ENCODE measurements around the gene RALGAPA1. TPM values are rescaled to one million over a fixed set of nuclear protein-coding genes. Genes with fewer than 3 reads are reported as not detected.

Gene RALGAPA1
- total RNA-seq, 1 experiment from 2014 or later, result 28.2 TPM

- BruUV-seq (replicated peaks), result no TSS peak
- TF ChIP-seq CTCF (IDR thresholded peaks at IDR 0.05; ENCODE audit: unreplicated experiment), result no peak
- DNase-seq, result no peak
- H3K27me3 Mint-ChIP-seq (ENCODE audit: unreplicated experiment), result no peaks in the 10 kb centered on the region
- no peaks in the 10 kb centered on the region for H3K4me1 Mint-ChIP-seq (ENCODE audit: low read depth, unreplicated experiment)
- no peaks in the 10 kb centered on the region for H3K9me3 Mint-ChIP-seq (ENCODE audit: low read depth, unreplicated experiment)
- CTCF ChIA-PET, result no interaction called here
- intact Hi-C loops (cut with micrococcal nuclease; ENCODE audit: unreplicated experiment), result no loop called here
- H3K27ac Mint-ChIP-seq (ENCODE audit: unreplicated experiment), result no peak overlapping the region
- H3K4me3 Mint-ChIP-seq (ENCODE audit: low read depth, unreplicated experiment), result no peak overlapping the region
- no peaks in the 10 kb centered on the region for H3K36me3 Mint-ChIP-seq (ENCODE audit: insufficient read depth, unreplicated experiment)
Observed at GRCh38 chr14:35747379-35747778, 61.7 kb downstream of the RALGAPA1 start.

GRCh38 chr14:35742442-35742841 lies 66.7 kb downstream of the RALGAPA1 start:
- Mint-ChIP-seq H3K4me3 (ENCODE audit: low read depth, unreplicated experiment) (no peak overlapping the region), H3K36me3 (ENCODE audit: insufficient read depth, unreplicated experiment) (no peaks in the 10 kb centered on the region), H3K9me3 (ENCODE audit: low read depth, unreplicated experiment) (no peaks in the 10 kb centered on the region), H3K27me3 (ENCODE audit: unreplicated experiment) (no peaks in the 10 kb centered on the region), H3K27ac (ENCODE audit: unreplicated experiment) (no peak overlapping the region), H3K4me1 (ENCODE audit: low read depth, unreplicated experiment) (no peaks in the 10 kb centered on the region)
- no peak for DNase-seq
- intact Hi-C loops (cut with micrococcal nuclease; ENCODE audit: unreplicated experiment), result no loop called here
- BruUV-seq (replicated peaks), result no TSS peak
- no peak for TF ChIP-seq CTCF (IDR thresholded peaks at IDR 0.05; ENCODE audit: unreplicated experiment)
- CTCF ChIA-PET, result no interaction called here

- Mint-ChIP-seq H3K27me3 (ENCODE audit: unreplicated experiment) (no peaks in the 10 kb centered on the region), H3K9me3 (ENCODE audit: low read depth, unreplicated experiment) (no peaks in the 10 kb centered on the region), H3K27ac (ENCODE audit: unreplicated experiment) (no peak overlapping the region), H3K4me1 (ENCODE audit: low read depth, unreplicated experiment) (no peaks in the 10 kb centered on the region), H3K4me3 (ENCODE audit: low read depth, unreplicated experiment) (no peak overlapping the region), H3K36me3 (ENCODE audit: insufficient read depth, unreplicated experiment) (no peaks in the 10 kb centered on the region)
- no TSS peak for BruUV-seq (replicated peaks)
- intact Hi-C loops (cut with micrococcal nuclease; ENCODE audit: unreplicated experiment), result no loop called here
- no peak for DNase-seq
- CTCF ChIA-PET, result no interaction called here
- no peak for TF ChIP-seq CTCF (IDR thresholded peaks at IDR 0.05; ENCODE audit: unreplicated experiment)
Observed at GRCh38 chr14:35742032-35742371, 67.1 kb downstream of the RALGAPA1 start.

GRCh38 chr14:35741345-35742031 lies 67.6 kb downstream of the RALGAPA1 start:
- Mint-ChIP-seq H3K27ac (ENCODE audit: unreplicated experiment) (no peak overlapping the region), H3K4me1 (ENCODE audit: low read depth, unreplicated experiment) (no peaks in the 10 kb centered on the region)
- intact Hi-C loops (cut with micrococcal nuclease; ENCODE audit: unreplicated experiment), result no loop called here

More at GRCh38 chr14:35741345-35742031, 67.6 kb downstream of the RALGAPA1 start:
- no peaks in the 10 kb centered on the region for H3K36me3 Mint-ChIP-seq (ENCODE audit: insufficient read depth, unreplicated experiment)
- no peak for DNase-seq
- no peaks in the 10 kb centered on the region for H3K27me3 Mint-ChIP-seq (ENCODE audit: unreplicated experiment)
- H3K9me3 Mint-ChIP-seq (ENCODE audit: low read depth, unreplicated experiment), result no peaks in the 10 kb centered on the region
- no TSS peak for BruUV-seq (replicated peaks)
- TF ChIP-seq CTCF (IDR thresholded peaks at IDR 0.05; ENCODE audit: unreplicated experiment), result no peak
- CTCF ChIA-PET, result no interaction called here
- no peak overlapping the region for H3K4me3 Mint-ChIP-seq (ENCODE audit: low read depth, unreplicated experiment)
